ENCODE data around the gene GOLGA6L10.
"Not testable (repeated sequence)": the region's sequence is repeated elsewhere in the genome, so short reads cannot be mapped to it uniquely, and the experiment has no call there.

Gene GOLGA6L10

DNA sequence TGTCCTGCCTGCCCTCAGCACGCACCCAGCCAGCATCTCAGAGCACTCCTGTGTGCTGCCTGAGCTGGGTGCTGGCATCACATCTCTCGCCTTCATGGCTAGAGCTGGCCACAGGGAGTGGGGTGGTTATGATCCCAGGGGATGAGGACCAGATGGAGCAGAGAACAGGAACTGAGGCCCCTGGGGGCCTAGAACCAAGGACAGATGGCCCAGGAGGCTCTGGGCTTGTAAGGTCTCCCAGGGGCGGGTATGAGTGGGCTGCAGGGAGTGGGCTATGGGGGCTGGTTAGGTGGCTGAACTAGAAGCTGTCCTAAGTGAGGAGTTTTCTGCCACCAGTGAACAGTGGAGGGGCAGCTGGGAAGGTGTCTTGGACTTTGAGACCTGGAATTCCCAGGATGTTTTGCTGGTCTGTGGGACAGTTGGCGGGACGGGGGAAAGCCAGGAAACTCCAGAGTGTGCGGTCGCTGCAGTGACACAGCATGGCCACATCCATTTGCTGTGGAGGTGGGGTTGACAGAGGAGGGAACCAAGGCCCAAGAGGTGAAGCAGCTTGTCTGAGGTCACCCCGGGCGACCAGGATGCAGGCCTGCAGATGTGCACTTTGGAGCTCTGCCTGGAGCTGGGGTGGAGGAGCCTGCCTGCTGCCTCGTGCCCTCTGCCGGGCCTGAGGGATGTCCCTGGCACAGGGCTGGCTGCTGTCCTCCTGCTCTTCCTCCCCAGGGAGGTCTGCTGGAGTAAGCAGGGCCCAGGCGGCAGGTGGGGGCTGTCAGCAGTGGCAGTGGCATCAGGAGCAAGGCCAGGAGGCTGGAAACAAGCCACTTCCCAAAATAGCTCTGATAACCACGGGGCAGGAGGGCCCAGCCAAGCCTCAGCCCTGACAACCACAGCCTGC is 16.3 kb downstream of the GOLGA6L10 start:
- not testable (repeated sequence) for H3K36me3 ChIP-seq (ENCODE audit: control insufficient read depth, insufficient read depth, low read length); DNase-seq; H3K9me3 ChIP-seq (ENCODE audit: control insufficient read depth, low read length); H3K4me1 ChIP-seq (ENCODE audit: control insufficient read depth, insufficient read depth, low read length, poor library complexity, severe bottlenecking); H3K4me3 ChIP-seq (ENCODE audit: insufficient read depth, low read depth, low read length, poor library complexity, severe bottlenecking); H3K27ac ChIP-seq (ENCODE audit: insufficient read depth, low read length, poor library complexity, severe bottlenecking); H3K27me3 ChIP-seq (replicated peaks; ENCODE audit: control insufficient read depth, insufficient read depth, low read length, poor library complexity, severe bottlenecking)

GRCh38 chr15:82331576-82332304 is 17.5 kb downstream of the GOLGA6L10 start:
- not testable (repeated sequence) for H3K9me3 ChIP-seq (ENCODE audit: control insufficient read depth, low read length); H3K4me1 ChIP-seq (ENCODE audit: control insufficient read depth, insufficient read depth, low read length, poor library complexity, severe bottlenecking); H3K36me3 ChIP-seq (ENCODE audit: control insufficient read depth, insufficient read depth, low read length); H3K27me3 ChIP-seq (replicated peaks; ENCODE audit: control insufficient read depth, insufficient read depth, low read length, poor library complexity, severe bottlenecking); H3K4me3 ChIP-seq (ENCODE audit: insufficient read depth, low read depth, low read length, poor library complexity, severe bottlenecking); DNase-seq; H3K27ac ChIP-seq (ENCODE audit: insufficient read depth, low read length, poor library complexity, severe bottlenecking)

- not testable (repeated sequence) for H3K4me1 ChIP-seq (ENCODE audit: control insufficient read depth, insufficient read depth, low read length, poor library complexity, severe bottlenecking); H3K27me3 ChIP-seq (replicated peaks; ENCODE audit: control insufficient read depth, insufficient read depth, low read length, poor library complexity, severe bottlenecking); H3K9me3 ChIP-seq (ENCODE audit: control insufficient read depth, low read length); H3K27ac ChIP-seq (ENCODE audit: insufficient read depth, low read length, poor library complexity, severe bottlenecking); DNase-seq; H3K4me3 ChIP-seq (ENCODE audit: insufficient read depth, low read depth, low read length, poor library complexity, severe bottlenecking); H3K36me3 ChIP-seq (ENCODE audit: control insufficient read depth, insufficient read depth, low read length)
Observed at GRCh38 chr15:82330921-82331320, 18.4 kb downstream of the GOLGA6L10 start.

DNA sequence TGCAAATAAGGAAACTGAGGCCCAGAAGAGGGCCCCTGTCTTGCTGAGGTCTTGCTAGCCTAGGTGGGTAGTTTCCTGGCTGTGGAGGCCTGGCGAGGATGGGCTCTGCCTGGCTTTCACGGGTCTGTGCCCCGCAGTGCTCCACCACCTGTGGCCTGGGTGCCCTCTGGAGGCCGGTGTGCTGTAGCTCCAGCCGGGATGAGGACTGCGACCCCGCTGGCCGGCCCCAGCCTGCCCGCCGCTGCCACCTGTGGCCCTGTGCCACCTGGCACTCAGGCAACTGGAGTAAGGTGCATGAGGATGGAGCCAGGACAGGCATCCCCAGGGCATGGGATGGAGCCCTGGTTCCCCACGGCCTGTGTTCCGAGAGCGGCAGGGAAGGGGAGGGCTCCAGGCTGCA is 20.2 kb downstream of the GOLGA6L10 start:
- not testable (repeated sequence) for H3K27ac ChIP-seq (ENCODE audit: insufficient read depth, low read length, poor library complexity, severe bottlenecking); H3K4me1 ChIP-seq (ENCODE audit: control insufficient read depth, insufficient read depth, low read length, poor library complexity, severe bottlenecking); H3K36me3 ChIP-seq (ENCODE audit: control insufficient read depth, insufficient read depth, low read length); H3K9me3 ChIP-seq (ENCODE audit: control insufficient read depth, low read length); H3K27me3 ChIP-seq (replicated peaks; ENCODE audit: control insufficient read depth, insufficient read depth, low read length, poor library complexity, severe bottlenecking); H3K4me3 ChIP-seq (ENCODE audit: insufficient read depth, low read depth, low read length, poor library complexity, severe bottlenecking); DNase-seq

DNA sequence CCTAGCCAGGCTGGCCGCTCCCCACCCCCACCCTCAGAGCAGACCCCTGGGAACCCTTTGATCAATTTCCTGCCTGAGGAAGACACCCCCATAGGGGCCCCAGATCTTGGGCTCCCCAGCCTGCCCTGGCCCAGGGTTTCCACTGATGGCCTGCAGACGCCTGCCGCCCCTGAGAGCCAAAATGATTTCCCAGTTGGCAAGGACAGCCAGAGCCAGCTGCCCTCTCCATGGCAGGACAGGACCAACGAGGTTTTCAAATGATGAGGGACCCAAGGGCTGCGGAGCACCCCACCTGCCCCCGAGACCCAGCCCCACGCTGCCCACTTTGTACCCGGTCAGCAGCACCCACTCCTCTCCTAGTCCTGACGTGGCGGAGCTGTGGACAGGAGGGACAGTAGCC is 21.9 kb downstream of the GOLGA6L10 start:
- not testable (repeated sequence) for H3K36me3 ChIP-seq (ENCODE audit: control insufficient read depth, insufficient read depth, low read length); H3K27me3 ChIP-seq (replicated peaks; ENCODE audit: control insufficient read depth, insufficient read depth, low read length, poor library complexity, severe bottlenecking); H3K27ac ChIP-seq (ENCODE audit: insufficient read depth, low read length, poor library complexity, severe bottlenecking); H3K4me3 ChIP-seq (ENCODE audit: insufficient read depth, low read depth, low read length, poor library complexity, severe bottlenecking); DNase-seq; H3K9me3 ChIP-seq (ENCODE audit: control insufficient read depth, low read length); H3K4me1 ChIP-seq (ENCODE audit: control insufficient read depth, insufficient read depth, low read length, poor library complexity, severe bottlenecking)

- H3K4me1 ChIP-seq (ENCODE audit: control insufficient read depth, insufficient read depth, low read length, poor library complexity, severe bottlenecking); DNase-seq; H3K4me3 ChIP-seq (ENCODE audit: insufficient read depth, low read depth, low read length, poor library complexity, severe bottlenecking): not testable (repeated sequence)
Observed at GRCh38 chr15:82326896-82327295, 22.4 kb downstream of the GOLGA6L10 start.

DNA sequence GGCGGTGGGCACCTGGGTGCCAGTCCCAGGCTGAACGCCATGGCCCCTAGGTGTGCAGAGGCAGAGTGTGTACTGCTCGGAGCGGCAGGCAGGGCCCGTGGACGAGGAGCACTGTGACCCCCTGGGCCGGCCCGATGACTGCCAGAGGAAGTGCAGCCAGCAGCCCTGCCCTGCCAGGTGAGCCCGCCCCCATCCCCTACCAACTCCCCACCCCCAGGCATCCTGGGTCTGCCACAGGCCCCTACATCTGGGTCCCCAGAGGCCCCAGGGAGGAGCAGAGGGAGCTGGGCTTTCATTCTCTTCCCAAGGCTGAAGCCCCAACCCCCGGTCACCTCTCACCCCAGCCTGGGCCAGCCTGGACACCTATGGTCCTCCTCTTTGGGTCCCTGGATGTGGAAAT is 23.6 kb downstream of the GOLGA6L10 start:
- DNase-seq; H3K9me3 ChIP-seq (ENCODE audit: control insufficient read depth, low read length); H3K4me1 ChIP-seq (ENCODE audit: control insufficient read depth, insufficient read depth, low read length, poor library complexity, severe bottlenecking); H3K36me3 ChIP-seq (ENCODE audit: control insufficient read depth, insufficient read depth, low read length); H3K27me3 ChIP-seq (replicated peaks; ENCODE audit: control insufficient read depth, insufficient read depth, low read length, poor library complexity, severe bottlenecking); H3K27ac ChIP-seq (ENCODE audit: insufficient read depth, low read length, poor library complexity, severe bottlenecking); H3K4me3 ChIP-seq (ENCODE audit: insufficient read depth, low read depth, low read length, poor library complexity, severe bottlenecking): not testable (repeated sequence)

More at GRCh38 chr15:82326896-82327295, 22.4 kb downstream of the GOLGA6L10 start:
- not testable (repeated sequence) for H3K27me3 ChIP-seq (replicated peaks; ENCODE audit: control insufficient read depth, insufficient read depth, low read length, poor library complexity, severe bottlenecking); H3K9me3 ChIP-seq (ENCODE audit: control insufficient read depth, low read length); H3K27ac ChIP-seq (ENCODE audit: insufficient read depth, low read length, poor library complexity, severe bottlenecking); H3K36me3 ChIP-seq (ENCODE audit: control insufficient read depth, insufficient read depth, low read length)

- H3K27ac ChIP-seq (ENCODE audit: insufficient read depth, low read length, poor library complexity, severe bottlenecking); H3K27me3 ChIP-seq (replicated peaks; ENCODE audit: control insufficient read depth, insufficient read depth, low read length, poor library complexity, severe bottlenecking); H3K9me3 ChIP-seq (ENCODE audit: control insufficient read depth, low read length); H3K4me3 ChIP-seq (ENCODE audit: insufficient read depth, low read depth, low read length, poor library complexity, severe bottlenecking); DNase-seq; H3K4me1 ChIP-seq (ENCODE audit: control insufficient read depth, insufficient read depth, low read length, poor library complexity, severe bottlenecking); H3K36me3 ChIP-seq (ENCODE audit: control insufficient read depth, insufficient read depth, low read length): not testable (repeated sequence)
Observed at GRCh38 chr15:82324831-82325230, 24.4 kb downstream of the GOLGA6L10 start.

DNA sequence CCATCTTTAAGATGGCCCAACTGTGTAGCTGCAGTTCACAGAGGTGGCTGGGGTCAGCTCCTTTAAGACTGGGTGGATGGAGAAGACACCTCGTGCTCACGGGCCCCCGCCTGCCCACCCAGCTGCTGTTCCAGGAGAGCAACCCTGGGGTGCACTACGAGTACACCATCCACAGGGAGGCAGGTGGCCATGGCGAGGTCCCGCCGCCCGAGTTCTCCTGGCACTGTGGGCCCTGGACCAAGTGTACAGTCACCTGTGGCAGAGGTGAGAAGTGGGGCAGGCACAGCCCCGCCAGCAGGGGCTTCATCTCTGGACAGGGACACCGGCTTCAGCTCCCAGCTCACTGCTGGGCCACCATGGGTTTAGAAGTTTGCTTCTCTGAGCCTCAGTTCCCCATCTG is 26.8 kb downstream of the GOLGA6L10 start:
- H3K27ac ChIP-seq (ENCODE audit: insufficient read depth, low read length, poor library complexity, severe bottlenecking); H3K36me3 ChIP-seq (ENCODE audit: control insufficient read depth, insufficient read depth, low read length); H3K4me1 ChIP-seq (ENCODE audit: control insufficient read depth, insufficient read depth, low read length, poor library complexity, severe bottlenecking); DNase-seq; H3K4me3 ChIP-seq (ENCODE audit: insufficient read depth, low read depth, low read length, poor library complexity, severe bottlenecking); H3K9me3 ChIP-seq (ENCODE audit: control insufficient read depth, low read length); H3K27me3 ChIP-seq (replicated peaks; ENCODE audit: control insufficient read depth, insufficient read depth, low read length, poor library complexity, severe bottlenecking): not testable (repeated sequence)

- not testable (repeated sequence) for H3K4me3 ChIP-seq (ENCODE audit: insufficient read depth, low read depth, low read length, poor library complexity, severe bottlenecking); DNase-seq; H3K9me3 ChIP-seq (ENCODE audit: control insufficient read depth, low read length); H3K27me3 ChIP-seq (replicated peaks; ENCODE audit: control insufficient read depth, insufficient read depth, low read length, poor library complexity, severe bottlenecking); H3K4me1 ChIP-seq (ENCODE audit: control insufficient read depth, insufficient read depth, low read length, poor library complexity, severe bottlenecking); H3K27ac ChIP-seq (ENCODE audit: insufficient read depth, low read length, poor library complexity, severe bottlenecking); H3K36me3 ChIP-seq (ENCODE audit: control insufficient read depth, insufficient read depth, low read length)
Observed at GRCh38 chr15:82320861-82321260, 28.4 kb downstream of the GOLGA6L10 start.

Data from effector memory CD4-positive, alpha-beta T cell (primary cell).